Pancreas (tissue), 10 donors: Measurements from ENCODE around the gene AMPD3. TPM values are rescaled to one million over a fixed set of nuclear protein-coding genes. Genes with fewer than 3 reads are reported as not detected.
A peak's percentile ranks its signal among the peaks of the same experiment; 100 is the strongest.

Experiments
- ATAC-seq, 4 donors: fragments of 200-7000 bp; cut with Tn5 transposase; one replicate each; pipeline versions ENCODE4 v1.8.0 to v1.9.1; 2020; ENCODE audit warnings: mild to moderate bottlenecking in 4 of 4, moderate library complexity in 4 of 4
- DNase-seq, 6 donors: peaks; one replicate each; pipeline ENCODE4 v3.0.0-alpha.2; 2020
- FAIRE-seq: peaks from 2 replicates; lab custom pipeline; 2012; peaks lifted over from hg19 to GRCh38; lab: Jason Lieb, UNC
- H3K27ac ChIP-seq, 4 donors: fragments of 200-600 bp; sonication (generic); 1 replicate in 3 of 4; 2 replicates in 1 of 4; pipeline versions ENCODE4 v1.5.0 to v1.8.0; 2020
- H3K27me3 ChIP-seq, 4 donors: fragments of 200-600 bp; one replicate each; pipeline ENCODE4 v1.8.0; 2021
- H3K36me3 ChIP-seq, 3 donors: fragments of 200-600 bp; sonication (generic) in 1 of 3; one replicate each; pipeline versions ENCODE4 v1.5.0 to v1.8.0; 2020 to 2021
- H3K4me1 ChIP-seq, 3 donors: fragments of 200-600 bp; one replicate each; pipeline ENCODE4 v1.8.0; 2021
- H3K4me3 ChIP-seq, 4 donors: fragments of 200-600 bp; sonication (generic) in 2 of 4; one replicate each; pipeline versions ENCODE4 v1.5.0 to v1.8.0; 2020 to 2021
- H3K9me3 ChIP-seq, 4 donors: fragments of 200-600 bp; one replicate each; pipeline ENCODE4 v1.8.0; 2021
- CTCF ChIP-seq, 4 donors: fragments of 200-600 bp; sonication (generic) in 3 of 4; IDR thresholded peaks; one replicate each; pipeline versions ENCODE4 v1.5.0 to v1.8.0; 2021; ENCODE audit warnings: antibody characterized with exemption in 4 of 4
- WGBS, 2 donors: extraction: QIAGEN DNeasy Blood & Tissue Kit; methylation state at CpG; one replicate each; pipeline ENCODE4 v1.1.7; 2013; 5-methylcytosine and 5-hydroxymethylcytosine counted together
- intact Hi-C, 3 donors: fragments of 100-400 bp; cut with DNase I; formaldehyde crosslinking; loops; one replicate each; pipeline versions ENCODE4 v1.11.1 to v1.14.2; 2022
- polyA plus RNA-seq, 2 donors: library from polyadenylated mRNA; stranded (reverse); fragments of 200-250 nt; gene quantifications; one replicate each; pipeline ENCODE4 v1.2.3, GENCODE V29; 2013
- total RNA-seq, 6 donors: library from RNA; stranded (reverse); fragmentation: NEBNext Ultra II Directional in 4 of 6; extraction: Animal tissue kit (Norgen Biotek cat#: 25700) in 4 of 6; gene quantifications; one replicate each; pipeline versions ENCODE4 v1.2.1 to v1.2.4, GENCODE V29; 2021 to 2023
- donor health status: healthy with polysubstance abuse.
- donor health status: DM: no; HTN: no; CAD: no; lungs with moderate emphysema.
- donor health status: DM: no; HTN: no; CAD: no.
- donor health status: control.
- donor health status: control.
- donor health status: Bipolar disorder and iron deficiency.
- donor health status: DM: yes; HTN: yes; CAD: no.
- donor health status: DM: no; HTN: no; CAD: no.
- donor health status: DM: no; HTN: no; CAD: no.
- donor health status: DM: yes; HTN: yes; CAD: no.

Gene AMPD3
- total and polyA plus RNA-seq, 8 donors, result 2.7 to 10.0 (median 3.7) TPM

GRCh38 chr11:10444725-10445315 lies 10.2 kb upstream of the AMPD3 start:
- Histone ChIP-seq H3K27me3 (no peaks in the 10 kb centered on the region), H3K36me3 (no peaks in the 10 kb centered on the region), H3K4me3 (no peak overlapping the region), H3K27ac (no peak overlapping the region), H3K4me1 (no peaks in the 10 kb centered on the region), H3K9me3 (no peaks in the 10 kb centered on the region)
- no peak for TF ChIP-seq CTCF (IDR thresholded peaks at IDR 0.05)
- ATAC-seq (peak in 2 of 4 donors; percentile 63 to 75), DNase-seq (no peak), FAIRE-seq (no peak)
- intact Hi-C loops, result no loop called here
- 68 to 86% methylated on average over 4 of the region's 4 CpGs for WGBS, 2 donors

- intact Hi-C loops, result no loop called here
- H3K27ac ChIP-seq, result no peak overlapping the region
- no peaks in the 10 kb centered on the region for H3K9me3 ChIP-seq
- DNase-seq, result no peak
- FAIRE-seq, result no peak
- WGBS, 2 donors, result 71 to 72% methylated on average over 2 of the region's 2 CpGs
- no peak for TF ChIP-seq CTCF (IDR thresholded peaks at IDR 0.05)
- no peaks in the 10 kb centered on the region for H3K36me3 ChIP-seq
- H3K4me3 ChIP-seq, result no peak overlapping the region
- no peaks in the 10 kb centered on the region for H3K27me3 ChIP-seq
- no peak for ATAC-seq
- H3K4me1 ChIP-seq, result no peaks in the 10 kb centered on the region
Observed at GRCh38 chr11:10447445-10447844, 7.6 kb upstream of the AMPD3 start.

- 3% methylated on average over 53 to 94 of the region's 94 CpGs for WGBS, 2 donors
- DNase-seq, result peak; percentile 64 to 88 (median 78)
- ATAC-seq, result peak; percentile 82 to 87 (median 84)
- Histone ChIP-seq H3K27me3 (no peaks in the 10 kb centered on the region), H3K27ac (peak overlapping the region; percentile 73 to 89 (median 86)), H3K4me1 (no peaks in the 10 kb centered on the region), H3K9me3 (no peaks in the 10 kb centered on the region), H3K4me3 (peak overlapping the region; percentile 41 to 71 (median 62)), H3K36me3 (no peaks in the 10 kb centered on the region)
- no peak for FAIRE-seq
- intact Hi-C loops, result no loop called here
- peak; percentile 40 to 65 (median 53) for TF ChIP-seq CTCF (IDR thresholded peaks at IDR 0.05)
Observed at GRCh38 chr11:10450462-10451425, 4.3 kb upstream of the AMPD3 start.

GRCh38 chr11:10451426-10452116 lies 3.5 kb upstream of the AMPD3 start:
- Histone ChIP-seq H3K4me1 (no peaks in the 10 kb centered on the region), H3K4me3 (peak overlapping the region in 3 of 4 donors; percentile 57 to 71 (median 67)), H3K9me3 (no peaks in the 10 kb centered on the region), H3K27ac (peak overlapping the region; percentile 73 to 89 (median 86)), H3K27me3 (no peaks in the 10 kb centered on the region), H3K36me3 (no peaks in the 10 kb centered on the region)
- ATAC-seq, result no peak
- no peak for TF ChIP-seq CTCF (IDR thresholded peaks at IDR 0.05)
- no peak for FAIRE-seq
- DNase-seq, result no peak
- WGBS, 2 donors, result 61 to 64% methylated on average over 4 of the region's 4 CpGs
- intact Hi-C loops, result no loop called here
